NK-92 (cell line): Measurements from ENCODE around the gene NCKAP5.

ENCODE experiments used
- DNase-seq: peaks from one replicate; lab custom pipeline; 2025; ENCODE audit not compliant: unreplicated experiment; lab: John Stamatoyannopoulos, UW

Gene NCKAP5

DNA sequence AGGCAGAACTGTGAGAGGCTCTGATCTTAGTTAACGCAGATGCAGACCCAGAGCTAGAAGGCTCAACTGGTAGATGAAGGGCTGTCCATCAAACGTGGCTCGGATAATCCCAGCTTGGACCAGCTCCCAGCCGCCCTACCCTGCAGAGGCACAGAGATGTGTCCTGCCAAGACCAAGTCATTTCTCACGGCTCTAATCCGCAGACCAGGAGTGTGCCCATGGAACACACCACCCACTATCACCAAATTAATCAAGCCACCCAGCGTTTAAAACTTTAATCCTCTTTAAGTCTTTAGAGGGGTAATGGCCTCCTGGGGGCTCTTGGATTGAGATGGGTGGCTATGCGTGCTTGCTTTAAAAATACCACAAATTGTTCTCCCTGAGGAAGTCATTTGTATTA, 915.8 kb downstream of the NCKAP5 start:
- DNase-seq = no peak

DNA sequence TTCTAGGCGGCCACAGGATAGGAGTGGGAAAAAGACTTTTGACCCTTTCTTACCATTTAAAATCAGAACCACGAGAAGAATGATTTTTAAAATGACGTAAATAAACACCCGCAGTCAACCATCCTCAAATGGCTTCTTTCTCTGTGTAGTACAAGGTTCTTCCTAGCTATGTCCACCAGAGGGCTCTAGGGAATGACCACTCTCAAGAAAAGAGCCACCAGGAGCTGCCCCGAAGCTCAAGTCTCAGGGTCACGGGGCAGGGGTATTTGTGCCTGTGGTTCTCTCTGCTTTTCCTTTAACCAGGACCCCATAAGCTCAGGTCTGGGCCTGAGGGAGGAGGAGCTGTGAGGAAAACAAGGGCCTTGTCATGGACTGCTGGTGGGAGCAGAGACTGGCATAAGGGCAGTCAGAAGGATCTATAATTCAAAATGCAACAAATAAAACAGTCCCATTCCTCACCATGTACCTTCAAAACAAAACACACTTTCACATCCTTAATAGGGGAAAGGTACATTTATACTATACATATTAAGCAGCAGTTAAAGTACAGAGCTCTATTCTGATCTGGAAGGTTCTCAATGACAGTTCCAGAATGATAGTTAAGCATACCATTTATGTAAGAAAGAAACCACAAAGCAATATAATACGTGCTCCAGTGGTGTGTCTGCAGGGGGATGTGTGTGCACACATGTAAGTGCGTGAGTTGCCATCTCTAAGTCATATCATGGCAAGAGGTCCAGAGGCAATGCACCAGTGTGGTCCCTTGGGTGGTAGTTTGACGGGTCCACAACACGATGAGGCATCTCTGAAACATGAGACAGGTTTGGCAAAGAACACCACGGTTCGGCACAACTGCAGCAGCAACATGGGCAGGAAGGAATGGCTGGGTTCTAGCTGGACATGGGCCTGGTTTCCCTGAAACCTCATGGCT, 916.9 kb downstream of the NCKAP5 start:
- DNase-seq = no peak

DNA sequence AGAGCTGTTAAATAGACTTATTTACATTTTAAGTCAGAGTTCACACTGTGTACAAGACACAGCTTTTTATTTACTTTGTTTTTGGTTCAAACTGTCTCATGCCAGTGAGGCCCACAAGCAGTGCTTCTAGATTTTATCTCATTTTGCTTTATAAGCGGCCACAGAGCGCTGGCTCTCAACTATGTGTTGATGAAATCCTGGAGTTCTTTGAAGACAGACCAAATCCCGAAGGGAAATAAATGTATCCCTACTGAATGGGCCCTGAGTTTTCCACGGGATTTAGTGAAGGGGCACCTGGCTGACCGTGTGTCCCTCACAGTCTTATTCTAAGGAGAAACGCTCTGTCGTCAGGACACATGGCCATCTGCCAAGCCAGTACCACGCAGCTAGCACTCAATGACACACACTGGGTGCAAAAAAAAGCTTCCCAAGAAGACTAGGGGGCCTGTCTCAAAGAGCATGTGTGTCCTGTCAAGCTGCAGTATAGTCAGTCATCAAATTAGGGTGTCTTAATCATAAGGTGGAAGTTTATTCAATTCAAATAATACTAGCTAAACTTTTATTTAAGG, 921.6 kb downstream of the NCKAP5 start:
- no peak for DNase-seq

DNA sequence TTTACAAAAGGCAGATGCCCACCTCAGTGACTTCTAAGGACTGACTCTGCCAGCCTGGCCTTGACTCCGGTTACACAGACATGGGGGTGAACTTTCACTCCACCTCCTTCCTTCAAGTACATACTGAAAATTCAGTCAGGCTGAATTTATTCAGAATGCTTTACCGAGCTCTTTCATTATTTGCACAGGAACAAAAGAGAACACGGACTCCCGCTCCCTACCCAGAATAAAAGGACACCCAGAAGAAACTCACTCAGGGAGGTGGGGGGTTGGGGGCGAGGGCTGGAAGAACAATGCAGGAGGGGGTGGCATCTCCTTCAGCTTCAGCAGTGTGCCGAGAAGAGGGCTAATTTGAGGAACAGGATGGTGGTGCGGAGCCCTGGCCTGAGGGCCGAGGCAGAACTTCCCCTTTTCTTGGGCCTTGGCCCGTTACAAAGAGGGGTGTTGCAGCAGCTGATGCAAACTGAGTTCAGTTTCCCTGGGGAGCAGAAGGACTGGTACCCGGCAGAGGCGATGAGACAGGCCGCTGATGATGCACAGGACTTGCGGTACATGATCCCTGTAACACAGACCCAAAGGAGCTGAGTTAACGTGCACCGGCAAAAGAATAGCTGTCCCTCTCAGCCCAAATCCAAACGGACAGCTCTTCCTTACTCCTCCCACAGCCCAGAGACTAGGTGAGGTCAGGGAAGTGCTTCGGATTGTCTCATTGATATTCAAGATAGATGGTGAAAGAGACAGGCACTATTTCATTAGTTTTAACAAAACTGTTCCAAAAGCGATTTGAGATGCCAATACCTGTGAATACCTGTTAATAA, 922.3 kb downstream of the NCKAP5 start:
- no peak for DNase-seq

DNA sequence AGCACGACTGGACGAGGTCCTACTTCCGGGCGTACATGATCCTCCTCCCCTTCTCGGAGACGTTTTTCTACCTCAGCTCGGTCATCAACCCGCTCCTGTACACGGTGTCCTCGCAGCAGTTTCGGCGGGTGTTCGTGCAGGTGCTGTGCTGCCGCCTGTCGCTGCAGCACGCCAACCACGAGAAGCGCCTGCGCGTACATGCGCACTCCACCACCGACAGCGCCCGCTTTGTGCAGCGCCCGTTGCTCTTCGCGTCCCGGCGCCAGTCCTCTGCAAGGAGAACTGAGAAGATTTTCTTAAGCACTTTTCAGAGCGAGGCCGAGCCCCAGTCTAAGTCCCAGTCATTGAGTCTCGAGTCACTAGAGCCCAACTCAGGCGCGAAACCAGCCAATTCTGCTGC, 923.1 kb downstream of the NCKAP5 start:
- no peak for DNase-seq

DNA sequence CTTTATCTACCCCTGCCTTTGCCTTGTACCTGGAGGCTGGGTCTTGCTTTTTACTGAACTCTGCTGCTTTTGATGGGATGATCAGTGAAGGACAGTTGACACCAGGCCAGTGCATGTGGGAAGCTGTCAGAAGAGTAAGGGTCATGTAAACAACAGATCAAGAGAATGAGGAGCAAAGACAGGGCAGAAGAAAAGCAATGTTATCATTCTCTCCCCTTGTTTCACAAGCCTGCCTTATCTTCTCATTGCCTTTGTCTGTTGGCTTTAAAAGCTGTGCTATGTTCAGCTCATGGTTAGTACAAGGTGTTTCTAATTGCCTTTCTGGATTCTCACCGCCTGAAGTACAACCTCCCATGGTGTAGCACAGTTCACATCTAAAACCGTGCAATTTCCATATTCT, 925.8 kb downstream of the NCKAP5 start:
- no peak for DNase-seq

DNA sequence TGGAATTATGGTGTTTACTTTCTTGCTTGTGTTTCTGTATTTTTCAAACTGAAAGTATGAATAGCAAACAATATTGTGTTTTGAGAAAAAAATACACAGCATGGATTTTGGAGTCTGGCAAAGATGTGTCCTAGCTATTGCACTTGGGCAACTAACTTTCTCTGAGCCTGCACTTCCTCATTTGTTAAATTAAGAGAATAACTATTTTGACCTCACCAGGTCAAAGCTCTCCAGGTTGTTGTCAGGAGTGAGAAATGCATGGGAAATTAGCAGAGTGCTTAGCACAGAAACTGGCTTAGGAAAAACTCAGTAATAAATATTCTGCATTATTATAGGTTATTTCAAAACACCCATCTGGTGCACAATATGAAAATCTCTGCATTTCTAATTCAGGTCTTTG, 926.4 kb downstream of the NCKAP5 start:
- no peak for DNase-seq

DNA sequence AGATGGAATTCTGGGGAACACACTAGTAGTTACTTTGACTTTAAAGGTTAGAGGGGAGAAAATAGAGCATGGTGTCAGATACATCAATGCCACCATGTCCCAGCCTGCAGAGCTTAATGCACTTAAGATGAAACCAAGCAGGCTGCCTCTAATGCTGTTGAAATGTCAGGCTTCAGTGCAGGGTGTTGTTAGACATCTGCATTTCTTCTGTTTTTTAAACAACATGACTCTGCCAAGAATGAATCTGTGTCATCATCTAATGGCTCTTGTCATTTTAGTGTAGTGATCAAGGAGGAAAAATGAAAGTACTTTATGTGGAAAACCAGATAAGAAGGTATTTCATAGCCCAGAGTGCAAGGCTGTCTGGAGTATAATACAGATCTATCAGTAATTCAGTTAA, 928.1 kb downstream of the NCKAP5 start:
- DNase-seq = no peak

DNA sequence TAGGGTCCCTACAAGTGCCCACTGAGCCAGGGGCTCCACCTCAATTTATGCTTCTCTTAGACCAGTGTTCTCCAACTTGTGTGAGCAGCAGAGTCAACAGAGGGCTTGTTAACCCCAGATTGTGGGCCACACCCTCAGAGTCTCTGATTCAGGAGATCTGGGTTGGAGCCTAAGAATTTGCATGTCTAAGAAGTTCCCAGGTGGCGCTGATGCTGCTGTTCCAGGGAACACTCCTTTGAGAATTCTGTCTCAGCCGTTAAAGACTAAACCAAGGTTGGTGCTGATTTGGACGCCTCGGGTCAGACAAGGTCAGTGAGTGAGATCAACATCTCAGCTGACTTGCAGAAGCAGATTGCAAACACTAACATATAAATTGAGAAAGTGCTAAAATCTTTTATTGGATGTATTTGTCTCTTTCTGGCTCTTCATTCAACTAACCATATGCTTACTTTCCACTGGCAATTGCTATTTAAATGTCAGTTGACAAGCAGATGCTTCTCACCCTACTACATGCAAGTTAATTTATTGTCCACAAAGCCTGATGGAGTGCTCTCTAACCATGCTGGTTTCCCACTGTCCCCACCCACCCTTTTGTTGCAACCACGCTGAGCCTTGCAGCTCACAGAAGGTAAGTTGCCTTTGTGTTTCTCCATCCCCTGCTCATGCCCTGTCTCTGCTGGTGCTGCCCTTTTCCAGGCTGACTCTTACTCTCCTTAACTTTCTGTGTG, 929.8 kb downstream of the NCKAP5 start:
- no peak for DNase-seq

DNA sequence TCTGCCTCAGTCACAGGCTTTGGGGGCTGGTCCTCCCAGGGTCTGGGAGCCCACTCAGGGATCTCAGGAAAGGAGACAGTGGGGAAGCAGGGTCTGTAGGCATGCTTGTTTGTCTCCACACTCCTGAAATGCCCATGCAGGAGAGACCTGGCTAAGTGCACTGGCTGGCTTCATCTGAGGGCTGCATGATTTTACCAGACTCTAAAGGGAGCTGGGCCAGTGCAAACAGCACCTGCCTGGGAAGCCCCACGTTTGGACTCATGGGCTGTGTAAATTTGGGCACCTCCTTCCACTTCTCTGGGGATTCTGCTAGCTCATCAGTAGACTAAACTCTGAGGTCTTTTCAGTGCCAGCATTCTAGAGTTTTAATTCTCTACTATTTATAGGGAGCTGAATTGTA, 931.9 kb downstream of the NCKAP5 start:
- DNase-seq = no peak

DNA sequence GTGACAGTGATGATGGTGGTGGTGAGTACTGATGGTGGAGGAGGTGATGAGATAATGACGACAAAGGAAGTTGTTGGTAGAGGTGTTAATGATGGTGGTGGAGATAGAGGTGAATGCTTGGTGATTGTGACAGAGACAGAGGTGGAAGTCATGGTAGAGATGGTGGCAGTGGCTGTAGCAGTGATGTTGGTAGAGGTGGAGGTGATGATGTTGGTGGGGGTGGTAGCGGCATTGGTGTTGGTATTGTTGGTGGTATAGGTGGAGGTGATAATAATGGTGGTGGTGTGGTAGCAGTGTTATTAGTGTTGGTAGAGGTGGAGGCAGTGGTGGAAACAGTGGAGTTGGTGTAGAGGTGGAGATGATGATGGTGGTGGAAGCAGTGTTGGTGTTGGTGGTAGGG, 934.6 kb downstream of the NCKAP5 start:
- DNase-seq = no peak

DNA sequence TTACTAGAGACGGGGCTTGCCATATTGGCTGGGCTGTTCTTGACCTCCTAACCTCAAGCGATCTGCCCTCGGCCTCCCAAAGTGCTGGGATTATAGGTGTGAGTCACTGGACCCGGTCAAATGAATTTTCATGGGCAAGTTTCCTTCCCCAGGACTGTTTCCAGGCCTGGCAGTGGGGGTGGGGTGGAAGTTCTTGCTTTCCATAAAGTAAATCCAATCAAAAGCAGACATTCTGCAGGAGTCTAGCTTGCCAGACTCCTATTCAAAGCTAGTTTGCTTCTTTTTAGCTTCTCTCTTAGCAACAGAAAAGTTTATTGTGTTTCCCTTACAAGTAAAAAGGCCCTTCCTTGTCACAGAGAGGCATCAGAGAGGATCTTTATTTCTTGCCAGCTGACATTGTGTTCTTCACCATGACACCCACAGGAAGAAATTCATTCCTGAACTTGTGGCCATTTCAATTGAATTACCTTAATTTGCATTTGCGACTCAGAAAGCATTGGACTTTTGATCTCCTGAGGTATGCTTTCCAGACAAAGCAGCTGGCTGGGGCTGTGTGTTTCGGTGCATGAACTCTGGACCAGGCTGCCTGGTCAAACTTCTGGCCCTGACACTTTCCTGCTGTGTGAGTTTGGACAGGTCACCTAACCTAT, 936.1 kb downstream of the NCKAP5 start:
- no peak for DNase-seq

DNA sequence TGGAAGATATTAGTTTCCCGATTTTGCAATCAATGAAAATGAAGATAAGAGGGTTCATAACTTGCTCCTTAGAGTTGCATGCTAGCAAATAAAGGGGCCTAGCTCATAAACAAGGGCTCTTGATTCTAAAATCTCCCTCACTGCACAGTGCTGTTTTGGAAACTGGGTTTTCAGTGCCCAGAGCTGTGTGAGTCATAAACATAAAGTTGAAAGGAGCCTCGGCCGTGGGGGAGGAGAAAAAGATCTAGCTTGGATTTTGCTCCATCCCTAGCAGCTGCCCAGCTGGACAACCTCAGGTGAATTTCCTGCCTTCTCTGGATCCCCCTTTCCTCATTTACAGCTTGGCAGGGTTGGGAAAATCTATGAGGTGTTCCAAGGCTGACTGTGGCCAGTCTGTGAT, 940.7 kb downstream of the NCKAP5 start:
- no peak for DNase-seq

DNA sequence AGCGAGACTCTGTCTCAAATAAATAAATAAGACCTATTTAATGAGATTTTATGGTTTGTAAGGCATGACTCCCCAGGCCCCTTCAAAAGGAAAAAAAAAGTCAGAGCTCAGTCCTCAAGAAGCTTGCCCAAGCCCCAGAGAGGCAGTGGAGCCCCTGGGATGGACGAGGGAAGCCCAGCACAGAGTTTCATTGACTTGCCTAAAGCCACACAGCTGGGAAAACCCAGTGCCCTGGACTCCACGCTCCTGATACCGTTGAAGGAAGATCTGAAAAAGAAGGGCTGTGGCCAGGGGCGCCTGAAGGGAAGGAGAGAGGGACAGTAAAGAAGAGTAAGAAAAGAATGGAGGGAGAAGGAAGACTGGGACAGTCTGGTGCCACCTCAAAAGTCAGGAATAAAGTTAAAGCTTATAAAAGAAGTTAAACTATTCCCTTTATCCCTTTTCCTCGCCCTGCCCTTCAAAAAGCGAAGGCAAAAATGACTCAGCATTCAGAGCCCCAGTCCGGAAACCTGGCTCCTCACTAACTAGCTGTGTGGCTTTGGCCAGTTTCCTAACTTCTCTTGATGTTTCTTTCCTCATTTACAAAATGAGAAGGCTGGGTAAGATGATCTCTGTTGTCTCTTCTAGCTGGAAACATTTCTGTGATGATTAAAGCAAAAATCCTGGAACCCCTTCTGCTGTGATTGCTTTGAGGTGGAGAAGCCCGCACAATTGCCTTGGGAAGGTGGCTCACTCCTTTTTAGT, 945.0 kb downstream of the NCKAP5 start:
- no peak for DNase-seq
